Kidney capillary endothelial cell (primary cell): ENCODE results near the gene IL1A.

ENCODE experiments used
- DNase-seq: peaks from one replicate; pipeline ENCODE4 v3.0.0-alpha.2; 2018; ENCODE audit warnings: low spot score

IL1A gene

DNA sequence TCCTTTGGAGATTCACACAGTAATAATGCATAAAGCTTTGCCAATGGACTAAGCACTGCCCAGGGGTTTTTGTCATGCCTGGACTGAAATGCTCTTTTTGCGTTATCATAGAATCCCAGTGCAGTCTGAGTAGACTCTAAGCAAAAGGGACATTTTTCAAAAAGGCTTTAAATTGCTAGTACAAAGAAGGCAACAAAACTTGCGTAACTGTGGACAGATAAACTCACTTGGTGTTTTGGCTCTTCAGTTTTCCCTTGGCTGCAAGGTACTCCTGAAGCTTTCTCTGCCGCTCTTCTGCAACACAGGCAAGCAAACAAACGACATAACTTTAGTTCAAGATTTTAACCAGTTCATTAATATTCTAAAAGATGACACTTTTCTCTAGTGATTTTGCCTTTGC is 22.0 kb downstream of the IL1A start:
- no peak for DNase-seq

DNA sequence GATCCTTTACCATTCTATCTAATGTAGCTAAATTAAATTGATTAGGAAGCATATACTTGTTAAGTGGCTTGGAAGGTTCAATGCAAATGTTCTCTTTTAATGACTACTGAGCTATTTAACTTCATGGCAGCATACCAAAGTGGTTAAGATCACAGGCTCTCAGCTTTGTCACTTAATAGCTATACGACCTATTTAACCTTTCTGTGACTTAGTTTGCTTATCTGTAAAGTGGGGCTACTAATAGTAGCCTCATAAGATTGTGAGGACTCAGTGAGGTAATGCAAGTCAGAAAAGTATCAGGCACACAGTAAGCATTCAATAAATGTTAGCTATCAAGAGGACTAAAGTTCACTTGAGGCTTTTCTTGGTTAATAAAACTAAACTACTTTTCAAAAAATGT is 24.1 kb downstream of the IL1A start:
- no peak for DNase-seq

DNA sequence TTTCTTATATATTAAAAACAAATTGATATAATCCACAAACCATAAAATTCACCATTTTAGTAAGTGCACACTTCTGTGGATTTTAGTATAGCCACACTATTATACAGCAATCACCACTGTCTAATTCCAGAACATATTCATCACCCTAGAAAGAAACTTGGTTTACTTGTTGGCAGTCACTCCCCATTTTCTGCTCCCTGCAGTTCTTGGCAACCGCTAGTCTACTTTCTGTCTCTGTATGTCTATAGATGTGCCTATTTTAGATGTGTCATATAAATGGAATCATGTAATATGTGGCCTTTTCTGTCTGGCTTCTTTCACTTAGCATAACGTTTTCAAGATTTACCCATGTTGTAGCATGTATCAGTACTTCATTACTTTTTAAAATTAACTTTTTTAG is 25.6 kb downstream of the IL1A start:
- no peak for DNase-seq

DNA sequence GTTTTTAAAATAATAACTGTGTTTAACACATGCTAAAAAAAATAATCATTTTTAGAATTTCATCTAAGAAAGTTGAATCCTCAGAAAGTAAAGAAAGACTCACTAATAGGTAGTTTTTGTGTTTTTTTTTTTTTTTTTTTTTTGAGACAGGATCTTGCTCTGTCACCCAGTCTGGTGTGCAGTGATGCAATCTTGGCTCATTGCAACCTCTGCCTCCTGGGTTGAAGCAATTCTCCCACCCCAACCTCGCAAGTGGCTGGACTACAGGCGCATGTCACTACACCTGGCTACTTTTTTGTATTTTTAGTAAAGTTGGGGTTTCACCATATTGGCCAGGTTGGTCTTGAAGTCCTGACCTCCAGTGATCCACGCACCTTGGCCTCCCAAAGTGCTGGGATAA is 27.0 kb downstream of the IL1A start:
- DNase-seq = no peak

DNA sequence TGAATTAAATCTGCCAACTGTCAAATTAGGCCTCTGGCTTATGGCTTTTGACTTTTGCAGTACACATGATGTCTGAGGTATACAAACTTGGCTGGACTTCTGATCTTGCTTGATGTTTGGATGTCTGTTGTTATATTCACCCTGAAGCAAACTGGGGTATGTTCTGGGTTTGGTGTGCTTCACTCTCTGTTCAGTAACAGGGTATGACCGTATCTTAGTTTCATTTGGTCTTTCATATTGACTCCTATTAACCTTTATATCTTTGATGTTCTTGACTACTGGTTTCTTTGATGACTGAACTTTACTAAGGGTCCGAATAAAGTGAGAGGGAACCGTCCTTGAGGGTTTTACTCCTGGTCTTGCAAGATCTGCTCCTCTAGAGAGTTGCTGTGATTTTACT is 28.1 kb downstream of the IL1A start:
- DNase-seq = no peak

DNA sequence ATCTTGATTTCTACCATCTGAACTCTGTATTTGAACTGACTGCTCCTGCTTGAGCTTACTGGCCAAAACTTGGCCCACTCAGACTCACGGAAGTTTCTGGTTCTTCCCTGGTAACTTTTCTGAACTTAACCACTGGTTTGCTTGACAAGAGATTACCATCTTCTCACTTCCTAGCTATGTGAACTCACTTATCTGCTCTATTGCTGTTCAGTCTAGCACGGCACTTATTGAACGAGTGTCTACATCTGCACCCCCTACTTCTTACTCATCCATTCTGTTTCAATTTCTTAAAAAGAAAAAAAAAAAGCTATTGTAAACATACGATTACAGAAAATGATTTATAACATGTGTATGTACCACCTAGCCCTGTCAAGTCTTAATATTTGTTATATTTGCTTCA is 28.8 kb downstream of the IL1A start:
- no peak for DNase-seq

DNA sequence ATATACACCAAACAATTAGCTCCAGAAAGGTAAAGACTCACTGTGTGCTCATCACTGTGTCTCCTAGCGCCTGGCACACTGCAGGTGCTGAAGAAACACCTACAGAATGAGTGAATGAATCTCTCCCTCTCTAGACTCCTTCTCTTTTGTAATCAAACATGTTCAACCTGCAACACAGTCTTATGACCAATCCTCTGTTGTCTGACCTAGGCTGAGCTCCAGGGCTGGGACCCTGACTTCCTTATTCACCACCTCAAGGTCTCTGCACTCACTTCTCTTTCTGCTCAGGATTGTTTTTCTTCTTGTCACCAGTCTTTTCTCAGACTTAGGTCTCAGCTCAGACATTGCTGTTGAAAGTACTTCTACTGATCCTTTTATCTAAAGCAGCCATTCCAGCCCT is 29.7 kb downstream of the IL1A start:
- no peak for DNase-seq

DNA sequence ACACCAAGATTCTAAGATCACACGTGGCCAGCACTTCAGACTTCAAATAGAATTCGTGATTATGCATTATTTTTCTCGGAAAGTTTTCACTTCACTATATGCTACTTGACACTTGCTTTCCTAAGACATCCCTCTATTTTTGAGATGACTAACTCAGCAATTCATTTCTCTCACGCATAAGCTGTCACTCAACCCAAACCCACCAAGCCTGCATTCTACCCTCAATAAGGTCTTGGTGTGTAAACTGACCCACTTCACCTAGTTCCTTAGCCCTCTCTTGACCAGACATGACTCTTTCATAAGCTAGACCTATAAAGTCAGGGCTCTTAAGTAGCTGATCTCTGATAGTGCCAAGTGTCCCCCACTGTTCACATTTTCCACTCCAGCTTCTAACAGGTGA is 31.6 kb downstream of the IL1A start:
- no peak for DNase-seq

DNA sequence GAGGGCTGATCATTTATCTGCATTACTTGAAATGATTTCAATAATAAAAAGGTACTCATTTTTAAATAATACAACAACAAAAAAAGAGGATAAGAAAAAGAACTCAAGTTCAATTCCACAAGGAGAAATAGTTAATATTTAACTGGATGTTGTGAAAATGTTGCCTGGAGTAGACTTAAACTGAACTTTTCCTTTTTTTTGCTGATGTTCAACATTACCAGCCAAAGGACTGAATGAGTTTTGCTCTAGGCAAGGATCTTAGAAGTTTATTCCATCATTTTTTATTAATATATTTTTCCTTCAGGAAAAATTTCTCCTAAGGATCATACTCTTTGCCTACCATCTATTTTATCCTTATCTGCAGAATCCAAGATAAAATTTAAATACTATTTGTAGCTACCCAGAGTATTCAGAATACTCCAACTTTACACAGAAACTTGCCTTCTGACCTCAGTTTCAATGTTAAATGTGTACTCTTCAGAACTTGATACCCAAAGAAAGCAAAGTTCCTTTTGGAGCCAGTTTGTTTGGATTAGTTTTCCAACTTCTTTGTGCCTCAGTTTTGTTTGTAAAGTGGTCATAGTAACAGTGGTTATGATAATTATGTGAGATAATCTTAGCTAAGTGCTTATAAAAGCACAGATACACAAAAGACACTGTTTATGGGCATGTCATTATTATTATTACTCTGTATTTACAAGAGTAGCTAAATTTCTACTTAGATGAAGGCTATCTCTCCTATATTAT is 32.7 kb downstream of the IL1A start:
- DNase-seq = no peak

DNA sequence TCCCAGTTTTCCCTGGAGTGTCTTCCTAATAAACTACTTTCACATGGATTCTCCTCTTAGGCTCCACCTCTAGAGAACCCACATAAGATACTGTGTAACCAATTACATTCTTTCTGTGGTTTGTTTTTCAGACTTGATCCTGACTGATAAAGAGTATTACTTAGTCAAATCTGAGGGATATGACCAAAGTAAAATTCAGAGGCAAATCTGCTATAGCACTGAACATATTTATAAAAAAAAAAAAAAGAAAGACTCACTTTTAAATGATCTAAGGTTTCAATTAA is 33.8 kb downstream of the IL1A start:
- DNase-seq = no peak

DNA sequence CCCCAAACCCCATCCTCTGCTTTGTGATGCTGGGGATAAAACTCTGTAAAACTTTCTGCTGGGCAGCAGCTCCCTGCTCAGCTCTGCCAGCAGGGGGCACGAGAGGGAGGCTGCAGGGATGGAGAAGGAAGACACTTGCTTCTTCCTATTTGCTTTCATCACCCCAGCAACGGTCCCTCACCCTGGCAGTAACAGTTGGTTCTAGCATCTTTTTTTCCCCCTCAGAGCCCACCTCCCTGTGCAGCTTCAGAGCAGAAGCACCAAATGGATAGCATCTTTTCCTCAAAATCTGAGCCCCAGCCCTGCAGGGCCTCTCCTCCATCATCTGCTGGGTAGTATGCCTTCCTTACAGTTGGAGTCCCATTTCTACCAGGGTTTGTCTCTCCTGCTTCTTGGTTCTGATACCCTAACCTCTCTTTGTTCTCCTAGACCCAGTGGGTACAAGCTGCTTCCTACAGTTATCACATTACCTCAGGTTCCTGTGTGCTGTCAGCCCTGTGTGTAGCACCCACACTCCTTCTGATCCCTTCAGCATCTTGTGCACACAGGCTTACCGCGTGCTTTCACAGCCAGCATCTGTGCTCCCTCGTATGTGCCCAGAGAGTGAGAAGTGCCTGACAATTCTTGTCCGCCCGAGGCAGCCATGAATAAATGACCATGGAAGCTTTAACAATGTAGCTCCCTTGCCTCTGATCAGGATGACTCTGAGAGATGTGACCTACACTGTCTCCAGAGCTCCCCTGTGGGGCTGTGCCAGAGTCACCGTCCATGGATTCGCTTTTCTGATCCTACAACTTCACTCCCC is 34.3 kb downstream of the IL1A start:
- DNase-seq = peak; percentile 69

DNA sequence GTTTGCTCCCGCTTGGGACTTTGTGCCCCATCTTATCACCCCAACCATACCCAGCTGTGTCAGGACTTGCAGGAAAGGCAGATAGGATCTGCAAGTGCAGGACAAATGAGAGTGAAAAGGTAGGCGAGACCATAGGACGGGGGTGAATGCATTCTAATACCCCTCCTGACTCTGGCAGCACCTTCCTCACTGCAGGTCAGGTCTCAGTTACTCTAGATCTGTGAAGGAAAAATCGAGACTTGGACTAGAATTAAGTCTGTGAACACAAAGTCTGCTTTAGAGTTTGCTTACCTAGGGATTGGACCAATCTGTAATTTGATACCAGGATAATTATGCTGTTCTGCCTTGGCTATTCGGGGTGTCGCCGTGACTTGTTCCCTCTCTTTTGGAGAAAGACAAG is 43.8 kb downstream of the IL1A start:
- no peak for DNase-seq

DNA sequence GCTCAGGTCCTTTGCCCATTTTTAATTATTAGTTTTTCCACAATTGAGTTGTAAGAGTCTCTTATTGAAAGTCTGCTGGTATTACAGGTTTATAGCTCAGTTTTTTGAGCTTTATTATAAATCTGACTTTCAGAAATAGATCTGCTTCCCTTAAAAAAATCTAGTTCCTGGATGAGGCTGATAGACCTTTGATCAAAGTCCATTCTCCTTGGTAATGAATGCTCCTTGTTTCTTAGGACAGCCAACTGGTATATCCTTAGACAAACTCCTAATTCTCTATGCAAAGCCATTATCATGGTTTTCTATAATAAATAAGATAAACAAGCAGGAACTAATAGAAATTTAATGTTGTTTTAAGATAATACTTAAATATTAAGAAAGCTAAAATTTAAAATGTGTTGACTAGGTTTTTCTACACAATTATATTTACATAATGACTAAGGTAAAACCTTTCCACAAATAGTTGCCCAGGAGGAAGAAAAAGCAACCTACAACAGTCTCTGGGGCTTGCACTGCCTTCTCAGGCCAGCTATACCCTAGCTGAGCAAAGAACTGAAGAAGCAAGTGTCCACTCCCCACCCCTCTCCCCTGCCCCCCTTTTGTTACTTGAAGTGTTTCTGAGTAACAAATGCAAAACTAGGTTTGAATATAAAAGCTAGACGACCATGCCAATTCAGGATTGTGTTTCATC is 46.6 kb downstream of the IL1A start:
- no peak for DNase-seq

DNA sequence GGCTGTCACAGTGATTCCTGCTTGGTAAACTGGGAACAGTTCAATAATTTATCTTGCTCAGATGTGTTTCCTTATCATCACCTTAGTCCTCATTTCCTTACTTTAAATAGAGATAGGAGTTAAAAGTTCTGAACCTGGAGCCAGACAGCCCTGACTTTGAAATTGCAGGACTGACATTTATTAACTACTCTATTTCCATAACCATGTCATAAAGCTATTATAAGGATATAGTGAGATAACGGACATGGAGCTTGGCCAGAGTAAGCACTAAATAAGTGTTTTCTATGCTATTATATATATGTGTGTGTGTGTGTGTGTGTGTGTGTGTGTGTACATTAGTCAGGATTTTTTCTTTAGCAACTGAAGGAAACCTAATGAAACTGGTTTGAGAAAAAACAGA is 50.4 kb downstream of the IL1A start:
- DNase-seq = no peak

DNA sequence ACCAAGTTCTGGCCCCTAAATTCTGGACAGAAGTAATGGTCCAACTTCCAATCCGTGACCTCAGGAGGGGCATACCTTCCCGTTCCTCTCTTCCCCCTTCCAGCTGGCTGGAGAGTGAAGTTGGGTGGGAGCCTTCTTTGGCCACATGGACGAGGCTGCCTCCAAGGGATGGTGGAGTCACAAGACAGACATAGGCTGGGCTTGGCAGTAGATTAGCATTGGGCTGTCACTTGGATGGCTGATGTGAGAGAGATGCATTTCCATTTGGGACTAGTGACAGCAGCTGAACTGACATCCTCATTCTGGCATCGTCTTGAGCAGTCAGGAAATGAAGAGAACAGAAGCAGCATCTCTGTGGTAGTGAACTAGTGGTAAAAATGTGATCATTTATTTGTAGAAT is 50.8 kb downstream of the IL1A start:
- DNase-seq = no peak

DNA sequence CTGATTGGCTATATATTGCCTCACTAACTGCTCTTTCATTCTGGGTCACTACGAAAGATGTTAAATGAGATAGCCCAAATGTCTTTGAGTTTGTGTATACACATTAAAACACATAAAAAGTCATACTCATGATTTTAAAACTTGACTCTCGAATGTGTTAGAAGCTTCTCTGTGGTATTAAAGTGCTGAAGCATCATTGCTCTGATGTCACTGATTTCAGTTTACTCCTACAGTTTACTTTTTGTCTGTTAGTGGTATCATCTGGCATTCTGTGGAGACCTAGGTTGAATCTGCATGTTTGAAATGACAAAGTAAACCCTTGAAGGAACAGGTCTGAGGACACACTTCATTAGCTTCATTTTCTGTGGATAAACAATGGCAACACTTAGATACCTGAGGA is 52.8 kb downstream of the IL1A start:
- no peak for DNase-seq

DNA sequence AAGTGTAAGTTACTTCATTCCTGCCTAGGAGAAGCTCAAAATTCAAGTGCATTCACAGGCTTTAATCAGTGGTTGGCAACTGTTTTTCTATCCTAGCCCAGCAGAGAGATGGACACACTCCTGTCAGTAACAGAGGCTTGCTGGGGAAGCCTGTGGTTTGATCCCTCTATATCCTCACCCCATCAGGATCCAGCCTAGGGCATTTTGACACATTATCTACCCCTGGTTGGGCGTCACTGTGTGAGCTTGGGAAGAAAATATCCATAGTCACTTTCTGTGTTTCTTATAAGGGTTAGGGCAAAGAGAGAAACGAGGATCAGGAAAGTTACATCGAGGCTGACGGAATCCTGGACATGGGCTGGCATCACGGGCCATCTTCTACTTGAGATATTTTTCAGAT is 53.5 kb downstream of the IL1A start:
- DNase-seq = no peak

DNA sequence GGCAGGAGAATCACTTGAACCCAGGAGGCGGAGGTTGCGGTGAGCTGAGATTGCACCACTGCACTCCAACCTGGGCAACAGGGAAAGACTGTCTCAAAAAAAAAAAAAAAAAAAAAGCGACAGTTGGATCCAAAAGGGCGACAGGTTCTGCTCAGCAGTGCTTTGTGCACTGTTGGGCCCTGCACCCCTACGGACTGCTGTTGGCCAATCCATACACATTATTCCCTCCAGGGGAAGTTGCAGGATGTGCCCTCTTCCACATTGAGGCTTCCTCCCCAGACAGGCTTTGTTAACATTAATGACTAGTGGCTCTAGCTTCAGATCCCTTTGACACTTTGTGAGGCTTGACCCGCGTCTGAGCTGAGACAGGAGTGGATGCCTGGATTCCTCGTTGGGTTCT is 54.1 kb downstream of the IL1A start:
- DNase-seq = no peak

DNA sequence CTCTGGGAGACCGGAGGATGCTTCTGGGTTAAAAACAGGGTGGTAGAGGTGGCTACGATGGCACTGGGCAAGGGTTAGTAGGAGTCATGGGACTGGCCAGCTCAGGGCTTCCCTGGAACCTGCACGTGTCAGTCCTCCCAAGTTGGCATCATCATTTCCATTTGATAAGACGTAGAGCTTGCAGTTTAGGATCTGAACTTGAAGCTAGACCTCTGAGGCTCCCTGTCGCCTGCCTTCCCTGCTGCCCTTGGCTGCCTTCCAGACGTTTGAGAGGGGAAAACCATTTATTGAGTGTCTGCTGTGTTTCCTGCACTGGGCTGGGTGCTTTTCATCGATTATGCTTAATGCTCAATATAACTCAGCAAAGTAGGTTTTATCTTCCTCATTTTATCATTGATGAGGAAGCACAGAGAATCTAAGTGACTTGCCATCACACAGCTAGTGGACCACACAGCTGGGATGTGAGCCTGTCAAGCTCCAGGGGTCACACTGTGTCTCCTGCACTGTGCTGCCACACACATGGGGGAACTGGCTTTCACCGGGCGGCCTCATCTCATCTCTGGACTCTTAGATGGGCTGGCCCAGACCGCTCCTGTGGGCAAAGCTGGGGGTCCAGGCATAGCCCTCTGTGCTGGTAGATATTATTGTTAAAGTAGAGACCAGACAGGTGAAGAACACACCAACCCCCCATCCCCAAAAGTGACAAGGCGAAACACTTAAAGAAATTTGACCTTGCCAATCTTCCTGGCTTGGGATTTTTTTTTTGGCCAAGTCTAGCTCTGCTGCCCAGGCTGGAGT is 55.7 kb downstream of the IL1A start:
- DNase-seq = peak; percentile 46

DNA sequence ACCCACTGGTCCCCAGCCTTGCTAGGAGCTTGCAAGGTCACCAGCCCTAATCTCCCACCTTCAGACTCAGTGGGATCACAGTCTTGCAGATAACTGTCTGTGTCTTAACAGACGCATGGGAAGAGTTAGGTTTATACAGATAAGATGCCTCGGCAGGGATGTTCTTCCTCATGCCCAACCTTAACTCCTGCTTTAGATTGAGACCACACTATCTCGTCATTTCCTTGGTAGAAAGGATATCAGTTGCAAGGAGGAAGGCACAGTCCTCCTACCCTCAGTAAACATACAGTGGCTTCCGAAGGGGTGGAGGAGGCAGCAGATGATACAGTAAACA is 56.3 kb downstream of the IL1A start:
- no peak for DNase-seq

DNA sequence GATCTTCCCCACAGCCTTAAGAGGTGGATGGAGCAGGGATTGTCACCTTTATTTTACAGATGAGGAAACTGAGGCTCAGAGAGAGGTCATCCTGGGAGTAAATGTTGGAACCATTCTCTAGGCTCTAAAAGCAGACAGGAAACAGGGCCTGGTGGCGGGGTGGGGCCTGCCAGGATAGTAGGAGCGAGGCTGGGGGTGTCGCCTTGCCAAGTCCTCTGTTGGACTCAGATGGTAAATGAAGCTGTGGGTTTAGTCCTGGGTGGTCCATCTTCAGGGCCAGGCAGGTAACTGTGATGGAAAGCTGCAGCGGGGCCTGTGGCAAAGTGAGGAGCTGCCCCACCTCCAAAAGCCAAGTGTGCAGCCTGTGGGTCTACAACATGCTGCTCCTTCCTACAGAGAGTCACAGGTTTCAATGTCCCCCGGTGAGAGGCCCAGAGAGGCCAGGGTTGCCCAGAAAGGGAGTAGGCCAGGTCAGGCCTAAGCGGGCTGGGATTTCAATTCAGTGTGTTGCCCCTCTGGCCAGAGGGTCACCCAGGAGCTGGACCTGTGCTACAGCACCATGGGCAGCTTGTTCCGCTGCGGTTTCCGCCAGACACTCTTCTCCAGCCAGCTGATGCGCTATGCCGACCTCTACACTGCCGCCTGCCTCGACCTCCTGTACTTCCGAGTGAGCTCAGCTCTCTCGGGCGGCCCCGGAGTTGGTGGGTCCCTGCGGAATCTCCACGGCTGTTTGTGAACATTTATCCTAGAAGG is 56.8 kb downstream of the IL1A start:
- no peak for DNase-seq
